GM19043 (cell line): ENCODE measurements around the gene GJD2.

Experiments used
- ATAC-seq: cut with Tn5 transposase; IDR thresholded peaks from one replicate; pipeline ENCODE4 v1.9.1; 2021; ENCODE audit warnings: low read depth; ENCODE audit not compliant: unreplicated experiment

GJD2 gene

GRCh38 chr15:34726406-34727100 is 28.2 kb downstream of the GJD2 start:
- ATAC-seq = no peak

GRCh38 chr15:34725556-34725955 is 29.2 kb downstream of the GJD2 start:
- ATAC-seq = no peak

- no peak for ATAC-seq
Observed at GRCh38 chr15:34724481-34724880, 30.3 kb downstream of the GJD2 start.

GRCh38 chr15:34722439-34722836 is 32.4 kb downstream of the GJD2 start:
- no peak for ATAC-seq

- no peak for ATAC-seq
Observed at GRCh38 chr15:34721802-34722438, 32.9 kb downstream of the GJD2 start.

GRCh38 chr15:34721157-34721801 is 33.5 kb downstream of the GJD2 start:
- ATAC-seq = no peak

GRCh38 chr15:34719695-34720094 is 35.1 kb downstream of the GJD2 start:
- ATAC-seq = no peak

- no peak for ATAC-seq
Observed at GRCh38 chr15:34718681-34719665, 35.8 kb downstream of the GJD2 start.

- no peak for ATAC-seq
Observed at GRCh38 chr15:34717729-34718128, 37.1 kb downstream of the GJD2 start.

- no peak for ATAC-seq
Observed at GRCh38 chr15:34716111-34716510, 38.7 kb downstream of the GJD2 start.

GRCh38 chr15:34714476-34715121 is 40.2 kb downstream of the GJD2 start:
- ATAC-seq = no peak

GRCh38 chr15:34713635-34714034 is 41.2 kb downstream of the GJD2 start:
- no peak for ATAC-seq

- no peak for ATAC-seq
Observed at GRCh38 chr15:34709866-34710265, 44.9 kb downstream of the GJD2 start.

GRCh38 chr15:34708422-34708821 is 46.4 kb downstream of the GJD2 start:
- ATAC-seq = no peak

- ATAC-seq = no peak
Observed at GRCh38 chr15:34701536-34701935, 53.3 kb downstream of the GJD2 start.
